Embryonic facial prominence (tissue), 1 donor: Measurements from ENCODE around the gene SPATA3.

Experiments used
- DNase-seq: peaks from one replicate; pipeline ENCODE4 v3.0.0-alpha.2; 2016; ENCODE audit errors: extremely low spot score

SPATA3 gene

GRCh38 chr2:231029563-231029962, 33.6 kb downstream of the SPATA3 start:
- DNase-seq: no peak

- no peak for DNase-seq
Measured at GRCh38 chr2:231030725-231031124, 34.8 kb downstream of the SPATA3 start.

GRCh38 chr2:231032575-231033140, 36.7 kb downstream of the SPATA3 start:
- no peak for DNase-seq

DNA sequence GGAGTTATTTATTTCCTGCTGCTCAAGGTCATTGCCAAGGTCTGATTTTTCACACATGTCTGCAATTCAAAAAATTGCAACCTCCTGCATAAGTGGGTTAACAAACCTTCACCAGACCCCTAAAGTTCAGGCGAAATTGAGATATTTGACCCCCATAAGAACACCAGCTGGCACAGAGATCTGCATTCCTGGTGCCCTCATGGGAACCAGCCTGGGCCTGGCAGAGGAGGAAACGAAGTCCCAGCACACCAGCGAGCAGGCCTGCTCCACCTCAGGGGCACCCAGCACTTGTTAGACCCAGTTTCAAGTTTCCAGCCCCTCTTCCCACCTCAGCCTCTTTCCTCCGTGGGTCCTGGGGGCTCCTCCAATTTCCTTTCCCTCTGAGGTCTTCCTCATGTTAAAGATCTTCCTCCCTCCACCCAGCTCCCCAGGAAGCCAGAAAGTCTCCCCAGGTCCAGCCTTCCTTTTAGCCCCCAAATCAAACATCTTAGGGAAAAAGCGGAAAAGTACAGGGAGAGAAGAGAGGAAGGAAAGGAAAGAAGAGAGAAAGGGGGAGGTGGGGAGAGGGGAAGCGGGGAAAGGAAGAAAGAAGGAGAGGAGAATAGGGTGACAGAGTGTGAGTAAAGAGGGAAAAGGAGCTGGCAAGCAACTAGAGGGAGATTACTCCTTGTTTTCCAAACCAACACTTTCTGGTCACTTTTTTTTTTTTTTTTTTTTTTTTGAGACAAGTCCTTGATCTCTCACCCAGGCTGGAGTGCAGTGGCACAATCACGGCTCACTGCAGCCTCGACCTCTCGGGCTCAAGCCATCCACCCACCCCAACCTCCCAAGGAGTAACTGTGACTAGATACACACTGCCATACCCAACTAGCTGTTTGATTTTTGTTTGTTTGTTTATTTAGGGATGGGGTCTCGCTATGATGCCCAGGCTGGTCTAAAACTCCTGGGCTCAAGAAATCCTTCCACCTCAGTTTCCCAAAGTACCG, 37.5 kb downstream of the SPATA3 start:
- no peak for DNase-seq

DNA sequence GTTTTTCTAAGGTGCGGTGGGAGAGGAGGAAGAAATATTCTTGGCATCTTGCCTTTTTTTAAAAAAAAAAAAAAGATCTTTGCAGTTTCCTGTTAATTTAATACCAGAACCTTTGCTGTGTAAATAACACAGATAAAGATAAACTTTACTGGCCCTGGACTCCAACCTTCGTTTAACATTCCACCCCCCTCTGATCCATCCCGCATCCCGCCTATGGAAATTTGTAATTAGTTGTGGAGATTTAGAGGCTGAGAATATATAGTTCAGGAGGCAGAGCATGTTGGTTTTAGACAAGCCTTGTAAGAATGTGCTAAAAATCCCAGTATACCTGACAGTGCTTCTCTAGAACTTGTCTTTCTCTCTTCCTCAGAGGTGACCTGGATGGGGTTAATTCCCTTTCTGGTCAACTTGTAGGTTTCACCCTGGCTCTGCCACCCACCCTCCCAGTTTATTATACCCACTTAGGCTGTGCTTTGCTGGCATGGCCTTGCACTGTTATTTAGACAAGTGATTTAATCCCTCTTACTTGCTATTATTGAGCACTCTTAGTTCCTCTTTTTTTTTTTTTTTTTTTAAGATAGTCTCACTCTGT, 38.5 kb downstream of the SPATA3 start:
- DNase-seq: no peak

DNA sequence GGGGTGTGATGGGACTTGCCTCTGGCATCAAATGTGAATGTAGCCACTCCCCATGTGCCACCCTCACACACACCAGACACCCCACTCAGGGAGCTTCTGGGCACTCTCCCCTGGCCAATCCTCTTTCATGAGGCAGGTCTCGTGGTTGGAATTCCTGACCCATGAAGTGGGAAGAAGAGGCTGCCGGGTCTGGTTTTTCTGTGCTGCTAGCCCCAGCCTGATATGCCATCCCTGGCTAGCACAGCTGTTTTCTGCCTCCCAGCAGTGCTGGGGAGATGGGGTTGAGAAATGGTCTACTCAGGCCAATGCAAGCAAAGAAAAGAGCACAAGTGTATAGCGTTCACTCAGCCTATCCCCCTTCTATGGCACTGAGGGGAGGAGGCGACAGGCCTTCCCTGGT, 40.2 kb downstream of the SPATA3 start:
- no peak for DNase-seq

DNA sequence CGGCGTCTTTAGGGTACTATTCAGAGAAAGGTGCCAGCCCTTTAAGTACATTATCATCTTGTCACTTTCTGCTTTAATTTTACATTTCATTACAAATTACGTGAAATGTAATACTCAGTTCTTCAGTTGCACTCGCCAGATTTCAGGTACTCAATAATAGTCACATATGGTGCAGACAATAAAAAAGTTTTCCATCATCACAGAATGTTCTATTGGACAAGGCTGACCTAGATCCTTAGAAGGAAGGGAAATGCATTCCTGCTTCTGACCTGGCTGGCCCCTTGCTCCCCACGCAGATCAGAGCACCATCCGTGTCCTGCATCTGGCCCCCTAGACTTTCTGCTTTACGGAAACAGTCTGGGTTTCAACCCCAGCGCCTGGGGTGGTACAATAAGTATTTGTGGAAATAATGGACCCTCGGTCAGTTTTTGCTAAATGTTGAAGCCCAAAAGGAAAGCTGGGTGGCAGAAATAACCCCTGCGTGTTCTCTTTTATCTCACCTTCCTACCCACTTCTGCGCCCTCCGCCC, 40.7 kb downstream of the SPATA3 start:
- no peak for DNase-seq

GRCh38 chr2:231037202-231037730, 41.3 kb downstream of the SPATA3 start, which contains the start of gene C2orf72:
TSS of gene C2orf72 (plus strand) at chr2:231037523. CDS start at chr2:231037566, 43 bp downstream.
- DNase-seq: no peak

DNA sequence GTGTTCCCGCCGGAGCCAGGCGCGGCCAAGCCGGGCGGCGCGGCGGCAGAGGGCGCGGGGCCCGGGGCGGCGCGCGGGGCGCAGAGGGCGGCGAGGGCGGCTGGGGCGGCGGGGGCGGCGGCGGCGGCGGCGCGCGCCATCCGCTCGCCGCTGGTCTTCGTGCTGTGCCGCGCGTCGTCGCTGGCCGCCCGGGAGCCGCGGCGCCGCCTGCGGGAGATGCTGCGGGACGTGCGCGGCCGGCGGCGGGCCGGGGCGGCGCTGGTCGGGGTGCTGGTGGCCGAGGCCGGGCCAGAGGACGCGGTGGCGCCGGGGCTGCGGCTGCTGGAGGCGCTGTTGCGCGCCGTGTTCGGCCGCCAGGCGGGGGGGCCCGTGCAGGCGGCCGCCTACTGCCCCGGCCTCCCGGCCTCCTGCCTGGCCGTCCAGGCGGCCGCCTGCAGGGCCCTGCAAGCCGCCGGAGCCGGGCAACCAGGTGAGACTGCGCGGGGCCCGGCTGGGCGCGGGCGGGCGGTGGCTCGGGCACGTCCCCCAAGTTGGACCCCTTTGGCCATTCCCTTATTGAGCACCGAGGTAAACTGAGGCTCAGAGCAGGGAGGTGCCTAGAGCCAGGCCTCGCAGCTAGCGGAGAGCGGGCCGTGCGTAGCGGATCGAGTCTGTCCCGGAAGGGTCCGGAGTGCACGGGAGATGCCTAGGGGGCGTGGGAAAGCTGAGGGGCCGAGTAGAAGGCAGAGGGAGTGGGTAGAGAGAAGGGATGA, 42.0 kb downstream of the SPATA3 start:
- DNase-seq: no peak

DNA sequence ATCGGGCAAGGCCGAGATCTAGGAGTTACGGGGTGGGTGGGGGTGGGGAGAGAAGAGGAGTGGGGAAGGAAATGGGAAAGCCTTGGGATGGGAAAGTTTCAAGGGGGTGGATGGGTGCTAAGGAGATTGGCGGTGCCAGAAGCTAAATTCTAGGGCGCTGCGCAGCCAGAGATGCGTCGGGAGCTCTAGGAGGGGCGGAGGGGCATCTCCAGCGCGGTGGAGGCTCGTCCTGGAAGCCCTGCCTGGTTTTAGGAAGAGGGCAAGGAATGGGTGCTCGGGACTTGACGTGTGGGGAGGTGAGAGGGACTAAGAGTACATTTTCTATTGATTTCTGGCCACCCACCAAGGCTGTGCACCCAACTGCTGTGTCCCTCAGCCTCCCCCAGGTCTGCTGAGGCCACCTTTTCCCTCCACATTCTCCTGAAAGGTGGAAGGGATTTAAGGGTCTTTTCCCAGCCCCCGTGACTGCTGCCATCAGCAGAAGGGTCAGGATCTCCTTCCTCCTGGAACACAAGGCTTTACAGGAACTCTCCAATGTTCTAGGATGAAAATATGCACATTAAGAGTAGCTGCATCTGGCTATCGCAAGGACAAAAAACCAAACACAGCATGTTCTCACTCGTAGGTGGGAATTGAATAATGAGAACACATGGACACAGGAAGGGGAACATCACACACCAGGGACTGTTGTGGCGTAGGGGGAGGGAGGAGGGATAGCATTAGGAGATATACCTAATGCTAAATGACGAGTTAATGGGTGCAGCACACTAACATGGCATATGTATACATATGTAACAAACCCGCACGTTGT, 42.8 kb downstream of the SPATA3 start:
- no peak for DNase-seq

- no peak for DNase-seq
Measured at GRCh38 chr2:231039294-231039664, 43.4 kb downstream of the SPATA3 start.

DNA sequence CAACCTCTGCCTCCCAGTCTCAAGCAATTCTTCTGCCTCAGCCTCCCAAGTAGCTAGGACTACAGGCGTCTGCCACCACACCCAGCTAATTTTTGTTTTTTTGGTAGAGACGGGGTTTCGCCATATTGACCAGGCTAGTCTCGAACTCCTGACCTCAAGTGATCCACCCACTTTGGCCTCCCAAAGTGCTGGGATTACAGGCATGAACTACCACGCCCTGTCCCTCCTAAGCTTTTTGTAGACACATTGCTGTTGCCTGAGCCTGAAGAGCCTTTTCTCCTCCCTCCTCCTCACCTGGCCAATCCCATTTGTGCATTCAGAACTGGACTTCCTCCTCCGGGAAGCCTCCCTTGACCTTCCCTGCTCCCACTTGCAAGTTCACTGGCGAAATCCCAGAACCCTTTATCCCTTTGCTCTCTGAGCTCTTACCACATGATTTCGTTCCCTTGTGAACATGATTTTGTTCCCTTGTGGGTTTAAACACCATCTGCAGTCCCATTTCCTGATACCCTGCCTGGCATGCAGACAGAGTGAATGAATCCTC, 44.0 kb downstream of the SPATA3 start:
- DNase-seq: no peak

GRCh38 chr2:231041061-231041689, 45.3 kb downstream of the SPATA3 start:
- DNase-seq: no peak

DNA sequence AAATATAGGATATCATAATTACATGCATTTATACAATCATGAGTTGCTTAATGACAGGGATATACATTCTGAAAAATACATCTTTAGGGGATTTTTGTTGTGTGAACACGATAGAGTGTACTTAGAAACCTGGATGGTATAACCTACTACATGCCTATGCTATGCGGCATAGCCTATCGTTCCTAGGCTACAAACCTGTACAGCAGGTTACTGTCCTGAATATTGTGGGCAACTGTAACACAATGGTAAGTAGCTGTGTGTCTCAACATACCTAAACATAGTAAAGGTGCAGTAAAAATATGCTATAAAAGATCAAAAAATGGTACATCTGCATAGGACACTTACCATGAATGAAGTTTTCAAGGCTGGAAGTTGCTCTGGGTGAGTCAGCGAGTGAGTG, 47.9 kb downstream of the SPATA3 start:
- no peak for DNase-seq

- DNase-seq: no peak
Measured at GRCh38 chr2:231046916-231047273, 51.0 kb downstream of the SPATA3 start.

- DNase-seq: no peak
Measured at GRCh38 chr2:231047274-231047922, 51.5 kb downstream of the SPATA3 start.

DNA sequence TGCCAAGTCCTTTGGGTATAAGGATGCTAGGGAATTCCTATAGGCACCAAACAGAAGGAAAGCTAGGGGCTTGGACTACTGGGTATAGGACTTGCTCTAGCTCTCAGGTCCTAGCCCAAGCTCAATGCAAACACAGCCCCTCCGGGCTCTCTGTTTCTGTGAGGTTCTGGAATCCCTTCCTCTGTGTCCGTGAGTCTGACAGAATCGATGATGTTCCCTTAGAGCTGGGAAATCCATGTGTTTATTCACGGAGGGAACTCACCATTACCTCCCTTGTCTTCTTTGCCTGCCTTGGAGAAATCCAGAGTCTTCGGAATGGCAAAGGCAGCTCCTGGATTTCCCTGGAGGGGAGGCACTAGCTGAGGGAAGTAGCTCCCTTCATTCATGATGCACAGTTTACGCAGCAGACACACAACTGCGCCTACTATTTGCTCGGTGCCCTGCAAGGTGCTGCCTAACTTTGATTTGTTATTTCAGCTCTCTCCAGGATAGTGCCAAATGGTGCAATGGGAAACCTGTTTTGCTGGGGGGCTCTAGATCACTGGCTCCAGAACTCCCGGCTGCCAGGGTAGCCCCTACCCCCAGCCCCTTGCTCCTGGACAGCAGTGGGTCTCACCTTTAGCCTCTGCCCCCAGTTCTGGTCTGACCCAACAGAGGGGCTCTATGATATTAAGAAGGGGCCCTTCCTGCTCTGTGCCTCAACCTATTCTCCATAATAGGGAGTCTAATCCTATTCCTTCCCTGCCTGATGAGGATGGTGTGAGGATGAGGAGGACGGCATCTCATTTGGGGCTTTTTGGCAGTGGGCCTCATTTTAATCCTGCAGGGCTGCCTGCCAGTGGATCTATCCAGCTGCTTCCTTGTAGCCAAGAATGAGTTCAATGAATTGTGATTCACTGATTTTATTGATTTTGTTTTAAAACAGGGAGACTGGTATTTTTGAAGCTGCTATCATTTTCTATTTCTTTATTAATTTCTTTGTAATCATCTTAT, 52.3 kb downstream of the SPATA3 start:
- no peak for DNase-seq
